Muscle layer of colon (tissue), 2 donors: Measurements from ENCODE around the gene NME7.

Experiments used
- H3K27ac ChIP-seq: one replicate; pipeline ENCODE4 v1.7.0; 2013; ENCODE audit warnings: low read depth, mild to moderate bottlenecking, low read length, moderate library complexity
- H3K27me3 ChIP-seq, 2 donors: one replicate each; pipeline ENCODE4 v1.7.0; 2013; ENCODE audit warnings: low read length in 2 of 2, mild to moderate bottlenecking in 2 of 2; ENCODE audit not compliant: insufficient read depth in 2 of 2, control insufficient read depth in 1 of 2
- H3K36me3 ChIP-seq: one replicate; pipeline ENCODE4 v1.7.0; 2013; ENCODE audit warnings: mild to moderate bottlenecking, low read length; ENCODE audit not compliant: insufficient read depth
- H3K4me1 ChIP-seq: one replicate; pipeline ENCODE4 v1.7.0; 2013; ENCODE audit warnings: mild to moderate bottlenecking, low read length; ENCODE audit not compliant: insufficient read depth
- H3K4me3 ChIP-seq, 2 donors: one replicate each; pipeline ENCODE4 v1.7.0; 2013; ENCODE audit warnings: low read length in 2 of 2, low read depth in 1 of 2, mild to moderate bottlenecking in 1 of 2, moderate library complexity in 1 of 2
- H3K9ac ChIP-seq: one replicate; pipeline ENCODE4 v1.7.0; 2013; ENCODE audit warnings: low read length
- H3K9me3 ChIP-seq: one replicate; pipeline ENCODE4 v1.7.0; 2013; ENCODE audit warnings: mild to moderate bottlenecking, low read length
- donor health status: abdominal sarcoma.
- donor health status: Adenocarcinoma of cecum.

NME7 gene

GRCh38 chr1:169212088-169212487 is 155.5 kb downstream of the NME7 start:
- no peak overlapping the region for H3K4me3 ChIP-seq
- no peak overlapping the region for H3K27ac ChIP-seq
- no peaks in the 10 kb centered on the region for H3K9me3 ChIP-seq
- no peak overlapping the region for H3K9ac ChIP-seq
- H3K36me3 ChIP-seq, result no peaks in the 10 kb centered on the region
- no peaks in the 10 kb centered on the region for H3K27me3 ChIP-seq
- H3K4me1 ChIP-seq, result peaks cover 19% of the 10 kb centered on the region

- no peak overlapping the region for H3K4me3 ChIP-seq
- no peak overlapping the region for H3K9ac ChIP-seq
- H3K4me1 ChIP-seq, result peaks cover 20% of the 10 kb centered on the region
- H3K36me3 ChIP-seq, result no peaks in the 10 kb centered on the region
- H3K27me3 ChIP-seq, result no peaks in the 10 kb centered on the region
- H3K27ac ChIP-seq, result no peak overlapping the region
- H3K9me3 ChIP-seq, result no peaks in the 10 kb centered on the region
These were observed 159.6 kb downstream of the NME7 start for GRCh38 chr1:169207797-169208520.

- no peak overlapping the region for H3K27ac ChIP-seq
- no peaks in the 10 kb centered on the region for H3K27me3 ChIP-seq
- no peak overlapping the region for H3K4me3 ChIP-seq
- H3K9me3 ChIP-seq, result no peaks in the 10 kb centered on the region
- no peak overlapping the region for H3K9ac ChIP-seq
- peaks cover 24% of the 10 kb centered on the region for H3K4me1 ChIP-seq
- H3K36me3 ChIP-seq, result no peaks in the 10 kb centered on the region
These were observed 163.4 kb downstream of the NME7 start for GRCh38 chr1:169204157-169204556.

- H3K4me1 ChIP-seq, result peaks cover 14% of the 10 kb centered on the region
- H3K9ac ChIP-seq, result no peak overlapping the region
- no peaks in the 10 kb centered on the region for H3K36me3 ChIP-seq
- no peak overlapping the region for H3K4me3 ChIP-seq
- no peaks in the 10 kb centered on the region for H3K27me3 ChIP-seq
- no peaks in the 10 kb centered on the region for H3K9me3 ChIP-seq
- no peak overlapping the region for H3K27ac ChIP-seq
These were observed 164.6 kb downstream of the NME7 start for GRCh38 chr1:169202791-169203665.

GRCh38 chr1:169201084-169201619 is 166.4 kb downstream of the NME7 start:
- no peaks in the 10 kb centered on the region for H3K27me3 ChIP-seq
- H3K9ac ChIP-seq, result no peak overlapping the region
- H3K9me3 ChIP-seq, result no peaks in the 10 kb centered on the region
- no peaks in the 10 kb centered on the region for H3K36me3 ChIP-seq
- H3K27ac ChIP-seq, result no peak overlapping the region
- H3K4me3 ChIP-seq, result no peak overlapping the region
- peaks cover 3% of the 10 kb centered on the region for H3K4me1 ChIP-seq

GRCh38 chr1:169200319-169200718 is 167.3 kb downstream of the NME7 start:
- Histone ChIP-seq H3K36me3 (no peaks in the 10 kb centered on the region), H3K4me1 (peaks cover 3% of the 10 kb centered on the region), H3K4me3 (no peak overlapping the region), H3K9me3 (no peaks in the 10 kb centered on the region), H3K27me3 (no peaks in the 10 kb centered on the region), H3K9ac (no peak overlapping the region), H3K27ac (no peak overlapping the region)

GRCh38 chr1:169196581-169196980 is 171.0 kb downstream of the NME7 start:
- Histone ChIP-seq H3K9ac (no peak overlapping the region), H3K27me3 (no peaks in the 10 kb centered on the region), H3K9me3 (no peaks in the 10 kb centered on the region), H3K4me3 (no peak overlapping the region), H3K27ac (no peak overlapping the region), H3K4me1 (no peaks in the 10 kb centered on the region), H3K36me3 (no peaks in the 10 kb centered on the region)

- no peaks in the 10 kb centered on the region for H3K9me3 ChIP-seq
- H3K27ac ChIP-seq, result no peak overlapping the region
- H3K9ac ChIP-seq, result no peak overlapping the region
- H3K36me3 ChIP-seq, result no peaks in the 10 kb centered on the region
- H3K27me3 ChIP-seq, result no peaks in the 10 kb centered on the region
- no peak overlapping the region for H3K4me3 ChIP-seq
- H3K4me1 ChIP-seq, result no peaks in the 10 kb centered on the region
These were observed 171.4 kb downstream of the NME7 start for GRCh38 chr1:169196161-169196560.

GRCh38 chr1:169193191-169193850 is 174.3 kb downstream of the NME7 start:
- Histone ChIP-seq H3K36me3 (no peaks in the 10 kb centered on the region), H3K9ac (no peak overlapping the region), H3K27me3 (no peaks in the 10 kb centered on the region), H3K4me1 (no peaks in the 10 kb centered on the region), H3K4me3 (no peak overlapping the region), H3K9me3 (no peaks in the 10 kb centered on the region), H3K27ac (no peak overlapping the region)

- no peaks in the 10 kb centered on the region for H3K36me3 ChIP-seq
- H3K9ac ChIP-seq, result no peak overlapping the region
- H3K27ac ChIP-seq, result no peak overlapping the region
- no peaks in the 10 kb centered on the region for H3K9me3 ChIP-seq
- H3K4me1 ChIP-seq, result no peaks in the 10 kb centered on the region
- no peak overlapping the region for H3K4me3 ChIP-seq
- no peaks in the 10 kb centered on the region for H3K27me3 ChIP-seq
These were observed 181.5 kb downstream of the NME7 start for GRCh38 chr1:169186106-169186505.

GRCh38 chr1:169184812-169185211 is 182.8 kb downstream of the NME7 start:
- Histone ChIP-seq H3K27ac (no peak overlapping the region), H3K4me1 (no peaks in the 10 kb centered on the region), H3K4me3 (no peak overlapping the region), H3K36me3 (no peaks in the 10 kb centered on the region), H3K27me3 (no peaks in the 10 kb centered on the region), H3K9ac (no peak overlapping the region), H3K9me3 (no peaks in the 10 kb centered on the region)
